ELF-1 (cell line): ENCODE measurements around the gene IPO5.

Source experiments
- DNase-seq: peaks from one replicate; pipeline ENCODE4 v3.0.0-alpha.2; 2016; ENCODE audit warnings: low read depth, low spot score

The IPO5 gene

GRCh38 chr13:98056839-98057410 lies 103.5 kb downstream of the IPO5 start:
- no peak for DNase-seq

DNA sequence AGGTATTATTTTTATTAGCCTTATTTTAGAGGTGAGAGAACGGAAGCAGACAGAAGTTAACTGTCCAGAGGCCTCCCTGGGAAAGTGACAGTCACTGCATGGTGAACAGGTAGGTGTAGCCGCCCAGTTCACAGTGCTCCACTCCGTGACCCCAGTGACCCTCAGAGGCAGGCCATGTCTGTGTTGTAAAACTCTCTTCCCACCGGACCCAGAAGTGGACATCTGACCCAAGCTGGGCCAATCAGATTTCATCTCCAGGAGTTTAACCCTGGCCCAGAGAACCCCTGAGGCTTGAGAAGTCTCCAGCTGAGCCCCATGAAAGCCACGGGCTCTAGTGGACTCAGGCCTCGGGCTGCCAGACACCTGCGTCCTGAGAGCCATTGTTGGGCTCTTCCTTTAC lies 105.8 kb downstream of the IPO5 start:
- peak; percentile 51 for DNase-seq

GRCh38 chr13:98060282-98060681 lies 106.8 kb downstream of the IPO5 start:
- no peak for DNase-seq

DNA sequence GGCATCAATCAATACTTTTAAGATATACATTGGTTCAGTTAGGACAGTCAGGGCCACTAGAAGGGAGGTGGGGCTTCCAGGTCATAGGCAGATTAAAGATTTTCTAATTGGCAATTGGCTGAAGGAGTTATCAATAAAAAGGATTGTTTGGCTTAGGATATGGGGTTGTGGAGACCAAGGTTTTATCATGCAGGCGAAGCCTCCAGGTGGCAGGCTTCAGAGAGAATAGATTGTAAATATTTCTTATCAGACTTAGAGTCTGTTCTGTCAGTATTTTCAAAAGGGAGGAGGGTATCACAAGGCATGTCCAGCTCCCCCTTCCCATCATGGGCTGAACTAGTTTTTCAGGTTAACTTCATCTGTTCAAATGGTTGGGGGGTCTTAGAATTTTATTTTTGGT lies 112.0 kb downstream of the IPO5 start:
- DNase-seq: no peak

DNA sequence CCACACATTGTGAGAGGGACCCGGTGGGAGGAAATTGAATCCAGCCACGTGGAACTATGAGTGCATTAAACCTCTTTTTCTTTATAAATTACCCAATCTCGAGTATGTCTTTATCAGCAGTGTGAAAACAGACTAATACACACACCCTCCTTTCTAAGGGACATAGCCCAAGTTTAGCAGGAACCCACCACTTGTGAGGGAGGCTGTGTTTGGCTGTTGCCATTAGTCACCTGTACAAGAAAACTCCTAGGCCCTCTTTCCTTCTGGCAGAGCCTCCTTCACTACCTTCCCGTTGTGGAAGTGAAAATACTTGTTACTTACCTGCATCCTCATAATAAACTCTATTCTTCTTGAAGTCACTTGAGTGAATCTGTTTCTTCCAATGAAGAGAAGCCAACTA lies 113.2 kb downstream of the IPO5 start:
- no peak for DNase-seq

DNA sequence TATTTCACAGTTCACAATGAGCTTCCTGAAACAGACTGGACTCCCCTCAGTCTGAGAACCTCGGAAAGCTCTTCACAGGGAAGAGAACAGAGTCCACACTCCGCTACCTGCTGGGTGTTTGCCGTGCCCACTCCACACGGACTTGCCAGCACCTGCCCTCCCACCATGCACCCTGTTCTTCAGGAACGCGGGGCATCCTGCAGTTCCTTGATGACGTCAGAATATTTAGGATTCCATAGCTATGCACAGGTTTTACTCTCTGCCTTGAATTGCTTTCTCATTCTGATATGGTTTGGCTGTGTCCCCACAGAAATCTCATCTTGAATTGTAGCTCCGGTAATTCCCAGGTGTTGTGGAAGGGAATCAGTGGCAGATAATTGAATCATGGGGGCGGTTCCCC lies 115.0 kb downstream of the IPO5 start:
- no peak for DNase-seq

DNA sequence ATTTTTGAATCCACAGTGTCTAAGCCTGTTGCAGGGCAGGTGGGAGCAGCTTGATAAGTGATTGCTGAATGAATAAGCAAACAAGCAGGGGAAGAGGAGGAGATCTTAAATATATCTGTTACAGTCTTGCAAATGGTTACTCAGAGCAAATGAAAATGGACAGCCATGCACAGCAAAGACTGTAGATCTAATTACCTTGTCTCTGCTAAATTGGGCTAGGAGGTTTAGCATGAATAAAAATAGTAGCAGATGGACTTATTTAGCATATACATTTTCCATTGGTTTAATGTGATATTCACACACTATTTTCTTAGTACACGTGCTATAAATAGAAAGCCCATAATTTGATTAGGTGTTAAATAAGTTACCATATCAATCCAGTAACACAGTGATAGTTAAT lies 116.5 kb downstream of the IPO5 start:
- DNase-seq: no peak

DNA sequence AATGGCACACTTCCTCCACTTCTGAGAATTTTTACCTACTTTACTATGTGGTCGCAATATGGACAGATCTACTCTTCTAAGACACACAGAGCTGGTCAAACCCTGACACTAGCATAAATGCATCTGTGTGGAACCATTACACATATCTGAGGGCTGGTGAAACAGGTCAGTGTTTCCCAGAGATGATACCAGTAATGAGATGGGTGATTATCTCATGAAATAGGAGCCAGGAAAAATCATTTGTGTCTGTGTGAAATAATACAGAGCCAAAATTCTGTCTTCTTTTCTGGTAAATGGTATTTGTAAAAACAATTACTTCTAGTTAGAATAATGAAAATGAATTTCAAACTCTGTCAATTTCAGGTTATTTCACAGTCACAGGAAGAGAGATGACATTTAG lies 117.8 kb downstream of the IPO5 start:
- no peak for DNase-seq

GRCh38 chr13:98072476-98072875 lies 119.0 kb downstream of the IPO5 start:
- no peak for DNase-seq
